ENCODE measurements around the gene FAM162A.

Gene FAM162A

GRCh38 chr3:122392868-122393844, 9.2 kb downstream of the FAM162A start:
- no peak overlapping the region for H2AFZ ChIP-seq (ENCODE audit: low read depth, low read length)
- H3K9me3 ChIP-seq (ENCODE audit: low read length): no peaks in the 10 kb centered on the region
- peaks cover 8% of the 10 kb centered on the region for H3K4me1 ChIP-seq (ENCODE audit: insufficient read depth, low read length)
- no peak overlapping the region for H3K4me3 ChIP-seq (ENCODE audit: low read length)
- no peaks in the 10 kb centered on the region for H3K36me3 ChIP-seq (ENCODE audit: insufficient read depth, low read length)
- H3K27me3 ChIP-seq (ENCODE audit: insufficient read depth, low read length): no peaks in the 10 kb centered on the region

- Histone ChIP-seq H3K4me1 (ENCODE audit: insufficient read depth, low read length) (peaks cover 8% of the 10 kb centered on the region), H3K9me3 (ENCODE audit: low read length) (no peaks in the 10 kb centered on the region), H3K36me3 (ENCODE audit: insufficient read depth, low read length) (no peaks in the 10 kb centered on the region), H2AFZ (ENCODE audit: low read depth, low read length) (no peak overlapping the region), H3K27me3 (ENCODE audit: insufficient read depth, low read length) (no peaks in the 10 kb centered on the region), H3K4me3 (ENCODE audit: low read length) (no peak overlapping the region)
Observed at GRCh38 chr3:122394173-122394572, 10.2 kb downstream of the FAM162A start.

- H3K27me3 ChIP-seq (ENCODE audit: insufficient read depth, low read length): no peaks in the 10 kb centered on the region
- H3K36me3 ChIP-seq (ENCODE audit: insufficient read depth, low read length): no peaks in the 10 kb centered on the region
- peaks cover 8% of the 10 kb centered on the region for H3K4me1 ChIP-seq (ENCODE audit: insufficient read depth, low read length)
- H3K4me3 ChIP-seq (ENCODE audit: low read length): no peak overlapping the region
- H2AFZ ChIP-seq (ENCODE audit: low read depth, low read length): no peak overlapping the region
- H3K9me3 ChIP-seq (ENCODE audit: low read length): no peaks in the 10 kb centered on the region
Observed at GRCh38 chr3:122395582-122395981, 11.6 kb downstream of the FAM162A start.

- no peaks in the 10 kb centered on the region for H3K9me3 ChIP-seq (ENCODE audit: low read length)
- H3K36me3 ChIP-seq (ENCODE audit: insufficient read depth, low read length): no peaks in the 10 kb centered on the region
- H3K4me1 ChIP-seq (ENCODE audit: insufficient read depth, low read length): peaks cover 8% of the 10 kb centered on the region
- no peak overlapping the region for H3K4me3 ChIP-seq (ENCODE audit: low read length)
- no peaks in the 10 kb centered on the region for H3K27me3 ChIP-seq (ENCODE audit: insufficient read depth, low read length)
- no peak overlapping the region for H2AFZ ChIP-seq (ENCODE audit: low read depth, low read length)
Observed at GRCh38 chr3:122396511-122396910, 12.5 kb downstream of the FAM162A start.

GRCh38 chr3:122397201-122397600, 13.2 kb downstream of the FAM162A start:
- peaks cover 4% of the 10 kb centered on the region for H3K4me1 ChIP-seq (ENCODE audit: insufficient read depth, low read length)
- no peaks in the 10 kb centered on the region for H3K27me3 ChIP-seq (ENCODE audit: insufficient read depth, low read length)
- H3K4me3 ChIP-seq (ENCODE audit: low read length): no peak overlapping the region
- no peaks in the 10 kb centered on the region for H3K9me3 ChIP-seq (ENCODE audit: low read length)
- H3K36me3 ChIP-seq (ENCODE audit: insufficient read depth, low read length): no peaks in the 10 kb centered on the region
- H2AFZ ChIP-seq (ENCODE audit: low read depth, low read length): no peak overlapping the region

GRCh38 chr3:122398920-122399319, 14.9 kb downstream of the FAM162A start:
- H2AFZ ChIP-seq (ENCODE audit: low read depth, low read length): no peak overlapping the region
- H3K36me3 ChIP-seq (ENCODE audit: insufficient read depth, low read length): no peaks in the 10 kb centered on the region
- H3K27me3 ChIP-seq (ENCODE audit: insufficient read depth, low read length): no peaks in the 10 kb centered on the region
- no peaks in the 10 kb centered on the region for H3K9me3 ChIP-seq (ENCODE audit: low read length)
- peaks cover 3% of the 10 kb centered on the region for H3K4me1 ChIP-seq (ENCODE audit: insufficient read depth, low read length)
- no peak overlapping the region for H3K4me3 ChIP-seq (ENCODE audit: low read length)

- Histone ChIP-seq H3K4me1 (ENCODE audit: insufficient read depth, low read length) (no peaks in the 10 kb centered on the region), H3K36me3 (ENCODE audit: insufficient read depth, low read length) (peaks cover 5% of the 10 kb centered on the region), H3K27me3 (ENCODE audit: insufficient read depth, low read length) (no peaks in the 10 kb centered on the region), H3K4me3 (ENCODE audit: low read length) (no peak overlapping the region), H2AFZ (ENCODE audit: low read depth, low read length) (no peak overlapping the region), H3K9me3 (ENCODE audit: low read length) (no peaks in the 10 kb centered on the region)
Observed at GRCh38 chr3:122403489-122403888, 19.5 kb downstream of the FAM162A start.

- H3K27me3 ChIP-seq (ENCODE audit: insufficient read depth, low read length): no peaks in the 10 kb centered on the region
- no peak overlapping the region for H2AFZ ChIP-seq (ENCODE audit: low read depth, low read length)
- H3K4me1 ChIP-seq (ENCODE audit: insufficient read depth, low read length): no peaks in the 10 kb centered on the region
- no peaks in the 10 kb centered on the region for H3K9me3 ChIP-seq (ENCODE audit: low read length)
- H3K4me3 ChIP-seq (ENCODE audit: low read length): no peak overlapping the region
- H3K36me3 ChIP-seq (ENCODE audit: insufficient read depth, low read length): peaks cover 5% of the 10 kb centered on the region
Observed at GRCh38 chr3:122405015-122405414, 21.0 kb downstream of the FAM162A start.

- H2AFZ ChIP-seq (ENCODE audit: low read depth, low read length): no peak overlapping the region
Observed at GRCh38 chr3:122406198-122406597, 22.2 kb downstream of the FAM162A start.

GRCh38 chr3:122407946-122408345, 24.0 kb downstream of the FAM162A start:
- Histone ChIP-seq H3K4me1 (ENCODE audit: insufficient read depth, low read length) (no peaks in the 10 kb centered on the region), H2AFZ (ENCODE audit: low read depth, low read length) (no peak overlapping the region), H3K36me3 (ENCODE audit: insufficient read depth, low read length) (peaks cover 8% of the 10 kb centered on the region)

More at GRCh38 chr3:122406198-122406597, 22.2 kb downstream of the FAM162A start:
- peaks cover 5% of the 10 kb centered on the region for H3K36me3 ChIP-seq (ENCODE audit: insufficient read depth, low read length)
- H3K4me3 ChIP-seq (ENCODE audit: low read length): no peak overlapping the region
- no peaks in the 10 kb centered on the region for H3K27me3 ChIP-seq (ENCODE audit: insufficient read depth, low read length)
- H3K9me3 ChIP-seq (ENCODE audit: low read length): no peaks in the 10 kb centered on the region
- H3K4me1 ChIP-seq (ENCODE audit: insufficient read depth, low read length): no peaks in the 10 kb centered on the region

GRCh38 chr3:122409446-122409845, 25.5 kb downstream of the FAM162A start:
- no peak overlapping the region for H2AFZ ChIP-seq (ENCODE audit: low read depth, low read length)
- H3K9me3 ChIP-seq (ENCODE audit: low read length): no peaks in the 10 kb centered on the region
- no peak overlapping the region for H3K4me3 ChIP-seq (ENCODE audit: low read length)
- peaks cover 8% of the 10 kb centered on the region for H3K36me3 ChIP-seq (ENCODE audit: insufficient read depth, low read length)
- peaks cover 2% of the 10 kb centered on the region for H3K4me1 ChIP-seq (ENCODE audit: insufficient read depth, low read length)
- H3K27me3 ChIP-seq (ENCODE audit: insufficient read depth, low read length): no peaks in the 10 kb centered on the region

More at GRCh38 chr3:122407946-122408345, 24.0 kb downstream of the FAM162A start:
- H3K9me3 ChIP-seq (ENCODE audit: low read length): no peaks in the 10 kb centered on the region
- no peak overlapping the region for H3K4me3 ChIP-seq (ENCODE audit: low read length)
- H3K27me3 ChIP-seq (ENCODE audit: insufficient read depth, low read length): no peaks in the 10 kb centered on the region

- Histone ChIP-seq H3K27me3 (ENCODE audit: insufficient read depth, low read length) (no peaks in the 10 kb centered on the region), H3K9me3 (ENCODE audit: low read length) (no peaks in the 10 kb centered on the region), H2AFZ (ENCODE audit: low read depth, low read length) (no peak overlapping the region), H3K36me3 (ENCODE audit: insufficient read depth, low read length) (peaks cover 8% of the 10 kb centered on the region), H3K4me3 (ENCODE audit: low read length) (no peak overlapping the region), H3K4me1 (ENCODE audit: insufficient read depth, low read length) (peaks cover 8% of the 10 kb centered on the region)
Observed at GRCh38 chr3:122410111-122410510, 26.1 kb downstream of the FAM162A start.

- Histone ChIP-seq H2AFZ (ENCODE audit: low read depth, low read length) (no peak overlapping the region), H3K4me3 (ENCODE audit: low read length) (no peak overlapping the region), H3K36me3 (ENCODE audit: insufficient read depth, low read length) (peaks cover 8% of the 10 kb centered on the region)
Observed at GRCh38 chr3:122410639-122411038, 26.7 kb downstream of the FAM162A start.

More at GRCh38 chr3:122410639-122411038, 26.7 kb downstream of the FAM162A start:
- Histone ChIP-seq H3K27me3 (ENCODE audit: insufficient read depth, low read length) (no peaks in the 10 kb centered on the region), H3K9me3 (ENCODE audit: low read length) (no peaks in the 10 kb centered on the region), H3K4me1 (ENCODE audit: insufficient read depth, low read length) (peaks cover 11% of the 10 kb centered on the region)
